WERI-Rb-1 (cell line): ENCODE measurements around the gene ZNF681.

Experiments
- DNase-seq: peaks from one replicate; pipeline ENCODE4 v3.0.0-alpha.2; 2020
- H3K27ac ChIP-seq: fragments of 250-450 bp; sonication (Bioruptor Pico); 2 replicates; pipeline ENCODE4 v1.5.1; 2020; ENCODE audit warnings: mild to moderate bottlenecking, moderate library complexity
- H3K27me3 ChIP-seq: fragments of 250-450 bp; sonication (Bioruptor Pico); 2 replicates; pipeline ENCODE4 v1.5.1; 2021; ENCODE audit warnings: mild to moderate bottlenecking, low read depth, moderate library complexity; ENCODE audit not compliant: insufficient read depth, severe bottlenecking
- H3K36me3 ChIP-seq: fragments of 250-450 bp; sonication (Bioruptor Pico); 2 replicates; pipeline ENCODE4 v1.5.1; 2020; ENCODE audit warnings: mild to moderate bottlenecking, moderate library complexity
- H3K4me3 ChIP-seq: 2 replicates; pipeline ENCODE4 v1.5.1; 2011; ENCODE audit warnings: low read depth, mild to moderate bottlenecking, control low read depth, low read length
- H3K9me3 ChIP-seq: fragments of 250-450 bp; sonication (Bioruptor Pico); 2 replicates; pipeline ENCODE4 v1.5.1; 2021; ENCODE audit warnings: mild to moderate bottlenecking, moderate library complexity; ENCODE audit not compliant: severe bottlenecking
- TF ChIP-seq, protein P1 (sequence below): IDR thresholded peaks from 2 replicates; pipeline ENCODE4 v1.5.1; 2011; ENCODE audit warnings: low read depth, mild to moderate bottlenecking, control low read depth, inconsistent platforms, low read length

Gene ZNF681

DNA sequence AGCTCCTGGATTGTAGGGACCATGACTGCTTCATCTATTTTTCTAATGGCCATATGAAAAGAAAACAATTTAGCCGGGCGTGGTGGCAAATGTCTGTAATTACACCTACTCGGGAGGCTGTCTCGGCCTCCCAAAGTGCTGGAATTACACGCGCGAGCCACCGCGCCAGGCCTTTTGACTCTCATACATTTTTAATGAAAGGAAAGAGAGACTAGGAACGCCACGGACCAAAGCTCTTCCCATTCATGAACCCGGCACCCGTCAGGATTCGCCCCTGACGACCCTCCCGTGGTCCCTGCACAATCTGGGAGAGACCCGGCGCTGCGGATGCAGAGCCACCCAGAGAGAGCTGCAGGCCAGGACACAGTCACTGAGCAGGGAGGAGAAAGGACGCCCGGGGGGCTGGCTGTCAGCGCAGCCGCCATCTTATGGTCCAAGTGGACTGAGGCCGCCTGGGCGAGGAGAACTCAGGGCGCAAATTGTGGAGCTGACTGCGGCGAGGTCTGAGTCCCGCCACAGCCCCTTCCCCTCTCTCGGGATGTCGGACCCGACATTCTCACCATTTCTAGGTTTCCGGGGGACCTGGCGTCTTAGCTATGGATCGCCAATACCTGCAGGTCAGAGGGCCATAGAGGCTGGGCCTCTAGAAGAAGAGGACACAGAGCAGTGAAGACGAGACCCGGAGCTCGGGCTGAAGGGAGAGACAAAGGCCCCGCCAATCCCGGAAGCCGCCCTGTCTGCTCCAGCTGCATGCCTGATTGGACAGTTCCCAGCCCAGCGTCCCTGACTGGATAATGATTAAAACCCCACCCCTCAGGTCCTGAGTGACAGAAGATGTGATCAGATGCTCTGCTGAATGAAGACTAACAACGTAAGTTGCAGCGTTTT, at the start of gene ZNF681:
TSS of gene ZNF681 (minus strand) at position 705 of the 888 bp plus-strand sequence. CDS start at position 563, 142 bp downstream.
- Histone ChIP-seq H3K4me3 (peak within 1 kb of the TSS; percentile 86), H3K36me3 (peaks cover 17% of the 10 kb centered on the region), H3K27ac (peak within 1 kb of the TSS; percentile 91), H3K27me3 (no peaks in the 10 kb centered on the region), H3K9me3 (peaks cover 3% of the 10 kb centered on the region)
- peak; percentile 95 for DNase-seq
- TF ChIP-seq, protein P1, sequence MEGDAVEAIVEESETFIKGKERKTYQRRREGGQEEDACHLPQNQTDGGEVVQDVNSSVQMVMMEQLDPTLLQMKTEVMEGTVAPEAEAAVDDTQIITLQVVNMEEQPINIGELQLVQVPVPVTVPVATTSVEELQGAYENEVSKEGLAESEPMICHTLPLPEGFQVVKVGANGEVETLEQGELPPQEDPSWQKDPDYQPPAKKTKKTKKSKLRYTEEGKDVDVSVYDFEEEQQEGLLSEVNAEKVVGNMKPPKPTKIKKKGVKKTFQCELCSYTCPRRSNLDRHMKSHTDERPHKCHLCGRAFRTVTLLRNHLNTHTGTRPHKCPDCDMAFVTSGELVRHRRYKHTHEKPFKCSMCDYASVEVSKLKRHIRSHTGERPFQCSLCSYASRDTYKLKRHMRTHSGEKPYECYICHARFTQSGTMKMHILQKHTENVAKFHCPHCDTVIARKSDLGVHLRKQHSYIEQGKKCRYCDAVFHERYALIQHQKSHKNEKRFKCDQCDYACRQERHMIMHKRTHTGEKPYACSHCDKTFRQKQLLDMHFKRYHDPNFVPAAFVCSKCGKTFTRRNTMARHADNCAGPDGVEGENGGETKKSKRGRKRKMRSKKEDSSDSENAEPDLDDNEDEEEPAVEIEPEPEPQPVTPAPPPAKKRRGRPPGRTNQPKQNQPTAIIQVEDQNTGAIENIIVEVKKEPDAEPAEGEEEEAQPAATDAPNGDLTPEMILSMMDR, result no peak

DNA sequence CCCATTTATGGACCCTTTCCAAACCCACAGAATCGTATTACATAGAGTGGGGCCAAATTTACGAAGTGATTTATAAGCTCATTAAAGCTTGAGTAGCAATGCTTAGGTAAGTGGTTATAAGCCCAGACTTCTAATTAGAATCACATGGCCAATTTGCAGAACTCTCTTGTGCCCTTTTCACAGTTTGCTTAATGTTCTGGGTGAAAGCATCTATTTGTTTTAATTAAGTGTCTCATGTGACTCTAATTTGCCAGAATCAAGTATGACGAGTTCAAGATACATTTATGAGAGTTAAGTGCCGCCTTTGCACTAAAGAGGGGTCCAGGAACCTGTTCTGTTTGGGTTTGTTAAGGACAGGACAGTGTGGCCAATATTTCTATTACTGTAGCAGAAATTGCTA, 46.0 kb upstream of the ZNF681 start:
- H3K27ac ChIP-seq, result no peak overlapping the region
- no peak overlapping the region for H3K4me3 ChIP-seq
- no peak for DNase-seq
- no peaks in the 10 kb centered on the region for H3K27me3 ChIP-seq
- H3K9me3 ChIP-seq, result no peaks in the 10 kb centered on the region
- no peaks in the 10 kb centered on the region for H3K36me3 ChIP-seq
- TF ChIP-seq, protein P1, result no peak

DNA sequence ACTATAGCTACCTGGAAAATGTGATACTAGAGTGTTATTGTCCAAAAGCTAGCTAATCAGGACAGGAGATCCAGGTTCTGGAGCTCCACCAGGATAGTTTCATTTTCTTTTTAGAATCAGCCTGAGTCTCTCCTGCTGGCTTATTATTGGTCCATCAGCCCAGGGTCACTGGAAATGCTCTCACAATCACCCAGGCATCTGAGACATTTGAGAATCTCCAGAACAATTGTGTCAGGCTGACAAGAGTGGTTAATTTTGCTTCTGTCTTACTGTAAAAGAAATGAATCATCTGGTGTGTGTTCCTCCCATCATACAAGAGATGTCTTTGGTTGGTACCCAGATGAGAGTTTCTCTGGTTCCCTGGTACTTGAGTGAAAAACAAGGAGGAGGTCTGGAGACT, 43.6 kb upstream of the ZNF681 start:
- Histone ChIP-seq H3K4me3 (no peak overlapping the region), H3K9me3 (no peaks in the 10 kb centered on the region), H3K27ac (no peak overlapping the region), H3K27me3 (no peaks in the 10 kb centered on the region), H3K36me3 (no peaks in the 10 kb centered on the region)
- no peak for DNase-seq
- TF ChIP-seq, protein P1, result no peak

DNA sequence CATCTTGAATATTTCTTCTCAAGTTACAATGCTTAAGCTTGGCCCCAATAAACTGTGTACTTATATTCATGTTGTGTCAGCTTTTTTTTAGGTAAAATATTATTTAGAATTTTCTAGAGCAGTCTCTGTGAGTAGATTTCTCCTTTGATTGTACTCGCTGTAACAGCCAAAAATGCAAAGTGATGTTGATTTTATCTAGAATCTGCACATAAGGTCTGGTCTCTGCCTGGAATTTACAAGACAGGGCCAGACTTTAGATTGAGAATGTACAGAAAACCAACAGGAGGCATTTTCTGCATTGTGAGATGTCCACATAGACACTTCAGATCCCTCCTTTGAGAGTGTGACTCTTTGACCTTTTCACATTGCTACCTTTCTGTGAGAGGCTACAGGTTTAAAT, 43.1 kb upstream of the ZNF681 start:
- DNase-seq, result no peak
- H3K9me3 ChIP-seq, result no peaks in the 10 kb centered on the region
- no peak overlapping the region for H3K27ac ChIP-seq
- H3K27me3 ChIP-seq, result no peaks in the 10 kb centered on the region
- TF ChIP-seq, protein P1, result no peak
- no peak overlapping the region for H3K4me3 ChIP-seq
- H3K36me3 ChIP-seq, result no peaks in the 10 kb centered on the region

DNA sequence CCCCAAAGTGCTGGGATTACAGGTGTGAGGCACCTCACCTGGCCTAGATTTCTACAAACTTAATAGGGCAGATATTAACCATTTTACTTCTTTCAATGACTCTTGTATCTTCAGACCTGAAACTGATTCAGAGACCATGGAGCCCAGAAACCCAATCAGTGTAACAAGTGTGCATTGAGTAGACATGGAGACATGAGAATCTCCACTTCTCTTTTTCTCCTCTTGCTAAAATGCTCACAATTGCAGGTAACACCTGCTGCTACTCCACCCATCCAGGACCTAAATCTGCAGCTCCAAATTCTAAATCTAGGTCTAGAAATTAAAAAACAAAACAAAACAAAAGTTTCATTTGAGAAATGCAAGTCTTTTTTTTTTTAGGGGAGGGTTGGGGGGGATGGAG, 42.2 kb upstream of the ZNF681 start:
- Histone ChIP-seq H3K36me3 (no peaks in the 10 kb centered on the region), H3K9me3 (no peaks in the 10 kb centered on the region), H3K4me3 (no peak overlapping the region), H3K27ac (no peak overlapping the region), H3K27me3 (no peaks in the 10 kb centered on the region)
- TF ChIP-seq, protein P1, result no peak
- DNase-seq, result no peak
